Transverse colon (tissue), 4 donors: ENCODE measurements around the gene MPEG1. TPM values are rescaled to one million over a fixed set of nuclear protein-coding genes. Genes with fewer than 3 reads are reported as not detected.
A peak's percentile ranks its signal among the peaks of the same experiment; 100 is the strongest.

ENCODE experiments used
- DNase-seq: peaks from one replicate; pipeline ENCODE4 v3.0.0-alpha.2; 2019
- H3K27ac ChIP-seq, 4 donors: fragments of 200-600 bp; sonication (generic); 2 replicates each; pipeline ENCODE4 v1.5.1; 2016 to 2018; ENCODE audit warnings: inconsistent platforms in 4 of 4
- H3K27me3 ChIP-seq: fragments of 200-600 bp; sonication (generic); 2 replicates; pipeline ENCODE4 v1.5.1; 2017; ENCODE audit warnings: inconsistent platforms
- H3K36me3 ChIP-seq, 4 donors: fragments of 200-600 bp; sonication (generic); 2 replicates each; pipeline ENCODE4 v1.5.1; 2017 to 2019; ENCODE audit warnings: inconsistent platforms in 4 of 4
- H3K4me1 ChIP-seq, 4 donors: fragments of 200-600 bp; sonication (generic); 2 replicates each; pipeline ENCODE4 v1.5.1; 2017 to 2020; ENCODE audit warnings: inconsistent platforms in 4 of 4
- H3K4me3 ChIP-seq, 4 donors: fragments of 200-600 bp; sonication (generic); 1 replicate in 1 of 4; 2 replicates in 3 of 4; pipeline versions ENCODE4 v1.5.1 to v1.6.1; 2017 to 2019; ENCODE audit warnings: inconsistent platforms in 4 of 4
- H3K9me3 ChIP-seq, 2 donors: fragments of 200-600 bp; sonication (generic); 2 replicates each; pipeline ENCODE4 v1.5.1; 2017 to 2019; ENCODE audit warnings: inconsistent platforms in 2 of 2
- EP300 ChIP-seq: sonication (generic); formaldehyde crosslinking; IDR thresholded peaks from one replicate; pipeline ENCODE4 v1.6.1; 2017; ENCODE audit warnings: antibody characterized with exemption, low read depth
- POLR2A ChIP-seq: fragments of 450-650 bp; IDR thresholded peaks from one replicate; pipeline ENCODE4 v1.6.1; 2016; ENCODE audit warnings: antibody characterized with exemption, mild to moderate bottlenecking, moderate library complexity
- POLR2AphosphoS5 ChIP-seq, 3 donors: sonication (generic); formaldehyde crosslinking; IDR thresholded peaks; one replicate each; pipeline ENCODE4 v1.6.1; 2016; ENCODE audit warnings: antibody characterized with exemption in 3 of 3
- WGBS, 2 donors: methylation state at CpG; one replicate each; pipeline ENCODE4 v1.1.5; 2018; ENCODE audit warnings: low coverage in 1 of 2; 5-methylcytosine and 5-hydroxymethylcytosine counted together
- in situ Hi-C, 4 donors: fragments of 200-750 bp; cut with MboI; loops; one replicate each; pipeline versions ENCODE4 v1.15.0 to v1.15.1; 2017; ENCODE audit warnings: low sequenced_read_pairs in 3 of 4, low pct_ligation_motif_present in 1 of 4, low pct_unique_long_range_greater_than_20kb in 1 of 4
- intact Hi-C: fragments of 100-400 bp; cut with DNase I; formaldehyde crosslinking; loops from one replicate; pipeline ENCODE4 v1.15.1; 2023; ENCODE audit warnings: low total_unique reads
- total RNA-seq, 4 donors: library from RNA; depleted of rRNA; stranded (reverse); fragments of >200 nt; gene quantifications; one replicate each; pipeline ENCODE4 v1.1.0, GENCODE V29; 2016
- TF ChIP-seq, protein P1 (sequence below), 5 experiments: fragments of 200-600 bp in 3 of 5; fragments of 450-650 bp in 2 of 5; sonication (generic) in 3 of 5; IDR thresholded peaks; 1 replicate in 2 of 5; 2 replicates in 3 of 5; pipeline ENCODE4 v1.5.1; 2016 to 2017; ENCODE audit warnings: antibody characterized with exemption in 5 of 5, inconsistent platforms in 3 of 5, mild to moderate bottlenecking in 2 of 5, moderate library complexity in 1 of 5

Gene MPEG1
- total RNA-seq, 4 donors from 2014 or later: 4.6 to 16.5 (median 7.5) TPM

DNA sequence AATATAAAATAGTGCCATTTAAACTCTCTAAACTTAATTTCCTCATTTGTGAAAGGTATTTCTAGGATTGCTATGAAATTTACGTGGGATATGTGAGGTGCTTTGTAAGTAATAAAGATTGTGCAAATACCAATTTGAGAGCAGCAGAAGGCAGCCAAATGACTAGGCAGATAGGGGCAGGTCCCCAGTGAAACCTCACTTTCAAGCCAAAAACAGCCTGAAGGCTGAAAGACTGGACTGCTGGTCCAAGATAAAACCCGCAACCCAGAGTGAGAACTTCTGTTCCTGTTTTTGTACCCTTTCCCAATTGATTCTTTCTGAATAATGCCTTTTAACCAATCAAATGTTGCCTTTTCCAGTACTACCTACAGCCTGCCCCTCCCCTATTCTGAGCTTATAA is 33.6 kb downstream of the MPEG1 start:
- no peak for DNase-seq
- Histone ChIP-seq H3K9me3 (no peaks in the 10 kb centered on the region), H3K4me3 (no peak overlapping the region), H3K4me1 (peaks cover 10 to 43% (median 31%) of the 10 kb centered on the region in 4 donors), H3K27me3 (no peaks in the 10 kb centered on the region), H3K36me3 (peaks cover 0 to 3% (median 0%) of the 10 kb centered on the region in 4 donors), H3K27ac (no peak overlapping the region)
- WGBS, 2 donors: 79 to 100% methylated on average over 1 to 2 of the region's 2 CpGs
- intact Hi-C loops: loop anchor here (10.0 kb wide), 1 partner anchor 506 kb away; no protein-coding TSS in a partner anchor
- no peak for TF ChIP-seq POLR2AphosphoS5 (IDR thresholded peaks at IDR 0.05)
- no peak for TF ChIP-seq POLR2A
- TF ChIP-seq EP300: no peak
- TF ChIP-seq, protein P1, sequence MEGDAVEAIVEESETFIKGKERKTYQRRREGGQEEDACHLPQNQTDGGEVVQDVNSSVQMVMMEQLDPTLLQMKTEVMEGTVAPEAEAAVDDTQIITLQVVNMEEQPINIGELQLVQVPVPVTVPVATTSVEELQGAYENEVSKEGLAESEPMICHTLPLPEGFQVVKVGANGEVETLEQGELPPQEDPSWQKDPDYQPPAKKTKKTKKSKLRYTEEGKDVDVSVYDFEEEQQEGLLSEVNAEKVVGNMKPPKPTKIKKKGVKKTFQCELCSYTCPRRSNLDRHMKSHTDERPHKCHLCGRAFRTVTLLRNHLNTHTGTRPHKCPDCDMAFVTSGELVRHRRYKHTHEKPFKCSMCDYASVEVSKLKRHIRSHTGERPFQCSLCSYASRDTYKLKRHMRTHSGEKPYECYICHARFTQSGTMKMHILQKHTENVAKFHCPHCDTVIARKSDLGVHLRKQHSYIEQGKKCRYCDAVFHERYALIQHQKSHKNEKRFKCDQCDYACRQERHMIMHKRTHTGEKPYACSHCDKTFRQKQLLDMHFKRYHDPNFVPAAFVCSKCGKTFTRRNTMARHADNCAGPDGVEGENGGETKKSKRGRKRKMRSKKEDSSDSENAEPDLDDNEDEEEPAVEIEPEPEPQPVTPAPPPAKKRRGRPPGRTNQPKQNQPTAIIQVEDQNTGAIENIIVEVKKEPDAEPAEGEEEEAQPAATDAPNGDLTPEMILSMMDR (IDR thresholded peaks at IDR 0.05): no peak
- in situ Hi-C loops: no loop called here

DNA sequence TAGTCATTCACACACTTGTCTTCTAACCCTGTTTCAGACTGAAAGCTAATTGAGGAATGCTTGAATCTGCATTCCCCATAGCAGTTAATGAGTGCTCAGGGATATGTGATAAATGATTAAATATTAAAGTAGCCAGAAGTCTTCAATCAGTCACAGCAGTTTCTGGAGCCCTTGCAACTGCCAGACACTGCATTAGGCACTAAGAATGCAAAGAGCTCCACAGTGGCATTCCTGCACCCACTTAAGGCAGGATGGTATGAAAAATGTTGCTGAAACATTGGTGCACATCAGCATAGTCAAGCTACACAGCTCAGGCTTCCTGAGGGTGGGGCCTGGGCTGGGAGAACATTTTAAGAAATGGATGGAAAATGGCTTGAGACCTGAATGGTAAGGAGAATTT is 34.3 kb downstream of the MPEG1 start:
- intact Hi-C loops (loop anchor here (10.0 kb wide), 1 partner anchor 506 kb away; no protein-coding TSS in a partner anchor), in situ Hi-C loops (no loop called here)
- H3K27ac ChIP-seq: no peak overlapping the region

DNA sequence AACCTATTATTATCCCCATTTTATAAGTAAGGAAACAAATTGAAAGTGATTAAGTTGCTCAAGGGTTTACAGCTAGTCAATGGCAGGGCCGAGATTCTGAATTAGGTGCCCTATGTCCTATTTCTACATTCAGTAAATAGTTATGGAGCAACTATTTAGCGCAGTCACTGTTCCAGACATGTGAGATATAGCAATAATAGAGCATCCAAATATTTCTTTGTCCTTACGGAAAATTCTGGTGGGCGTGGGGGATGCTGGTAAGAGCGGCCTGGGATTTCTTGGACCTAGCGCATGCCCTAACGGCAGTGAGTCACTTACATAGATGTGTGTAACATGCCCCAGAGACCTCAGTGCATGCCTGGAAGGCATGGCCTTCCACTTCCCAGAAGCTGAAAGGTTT is 36.4 kb downstream of the MPEG1 start:
- TF ChIP-seq, protein P1 (IDR thresholded peaks at IDR 0.05): no peak
- TF ChIP-seq EP300: no peak
- no peak for TF ChIP-seq POLR2AphosphoS5 (IDR thresholded peaks at IDR 0.05)
- no peak for TF ChIP-seq POLR2A
- in situ Hi-C loops (no loop called here), intact Hi-C loops (loop anchor here (10.0 kb wide), 1 partner anchor 508 kb away; no protein-coding TSS in a partner anchor)
- DNase-seq: no peak
- H3K27ac ChIP-seq: peak overlapping the region; percentile 86 to 93 (median 88)
- no peaks in the 10 kb centered on the region for H3K9me3 ChIP-seq
- no peak overlapping the region for H3K4me3 ChIP-seq
- WGBS, 2 donors: 79 to 89% methylated on average over 4 to 7 of the region's 7 CpGs
- peaks cover 0 to 33% (median 21%) of the 10 kb centered on the region in 4 donors for H3K4me1 ChIP-seq
- H3K27me3 ChIP-seq: no peaks in the 10 kb centered on the region
- no peaks in the 10 kb centered on the region for H3K36me3 ChIP-seq

More for the DNA sequence above, 34.3 kb downstream of the MPEG1 start:
- no peaks in the 10 kb centered on the region for H3K9me3 ChIP-seq
- peaks cover 0 to 3% (median 0%) of the 10 kb centered on the region in 4 donors for H3K36me3 ChIP-seq
- DNase-seq: no peak
- TF ChIP-seq POLR2A (no peak), EP300 (no peak), POLR2AphosphoS5 (IDR thresholded peaks at IDR 0.05) (no peak)
- TF ChIP-seq, protein P1 (IDR thresholded peaks at IDR 0.05): no peak
- no peak overlapping the region for H3K4me3 ChIP-seq
- H3K27me3 ChIP-seq: no peaks in the 10 kb centered on the region
- peaks cover 3 to 43% (median 24%) of the 10 kb centered on the region in 4 donors for H3K4me1 ChIP-seq

DNA sequence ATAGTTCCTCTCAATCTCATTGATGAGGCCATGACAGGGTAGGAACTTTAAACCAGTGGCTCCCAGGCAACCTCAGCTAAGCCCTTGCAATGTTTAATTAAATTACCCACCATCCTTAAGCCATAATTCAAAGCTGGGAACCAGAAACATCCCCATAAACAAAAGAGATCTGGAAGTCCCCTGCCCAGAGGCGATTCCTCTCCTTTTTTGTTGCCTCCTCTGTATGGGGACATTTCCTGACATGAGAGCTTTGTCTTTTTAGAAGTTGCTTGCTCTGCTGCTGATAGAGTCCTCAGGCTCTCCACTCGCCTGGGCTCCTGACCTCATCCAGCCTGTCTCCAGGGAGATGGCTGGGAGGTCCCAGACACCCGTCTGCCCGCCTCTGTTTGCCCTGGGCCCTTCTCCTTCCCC is 37.6 kb downstream of the MPEG1 start:
- DNase-seq: no peak
- H3K27me3 ChIP-seq: no peaks in the 10 kb centered on the region
- H3K4me3 ChIP-seq: peak overlapping the region in 1 of 4 donors; percentile 91
- peaks cover 0 to 33% (median 21%) of the 10 kb centered on the region in 4 donors for H3K4me1 ChIP-seq
- TF ChIP-seq POLR2A (no peak), POLR2AphosphoS5 (IDR thresholded peaks at IDR 0.05) (no peak), EP300 (no peak)
- TF ChIP-seq, protein P1 (IDR thresholded peaks at IDR 0.05): no peak
- WGBS, 2 donors: 14 to 42% methylated on average over 4 of the region's 4 CpGs
- intact Hi-C loops (loop anchor here (10.0 kb wide), 1 partner anchor 510 kb away; no protein-coding TSS in a partner anchor), in situ Hi-C loops (no loop called here)
- H3K27ac ChIP-seq: peak overlapping the region; percentile 86 to 93 (median 88)
- no peaks in the 10 kb centered on the region for H3K36me3 ChIP-seq
- no peaks in the 10 kb centered on the region for H3K9me3 ChIP-seq
